Prostate gland (tissue), 2 donors: Measurements from ENCODE around the gene TROAP. TPM values are rescaled to one million over a fixed set of nuclear protein-coding genes. Genes with fewer than 3 reads are reported as not detected.
A peak's percentile ranks its signal among the peaks of the same experiment; 100 is the strongest.
"Not testable (repeated sequence)": the region's sequence is repeated elsewhere in the genome, so short reads cannot be mapped to it uniquely, and the experiment has no call there.

ENCODE experiments used
- DNase-seq: peaks from one replicate; pipeline ENCODE4 v3.0.0-alpha.2; 2019; ENCODE audit warnings: low spot score
- H3K27ac ChIP-seq, 2 donors: fragments of 200-600 bp; sonication (generic); 2 replicates each; pipeline ENCODE4 v1.5.1; 2017 to 2019
- H3K27me3 ChIP-seq: fragments of 200-600 bp; sonication (generic); replicated peaks from 2 replicates; pipeline ENCODE4 v1.5.1; 2019; ENCODE audit not compliant: insufficient read depth
- H3K36me3 ChIP-seq, 2 donors: fragments of 200-600 bp; sonication (generic); 1 replicate in 1 of 2; 2 replicates in 1 of 2; pipeline versions ENCODE4 v1.5.1 to v1.8.1; 2017 to 2019
- H3K4me1 ChIP-seq: fragments of 200-600 bp; sonication (generic); replicated peaks from 2 replicates; pipeline ENCODE4 v1.5.1; 2019
- H3K4me3 ChIP-seq, 2 donors: fragments of 200-600 bp; sonication (generic); 2 replicates each; pipeline ENCODE4 v1.5.1; 2017 to 2019
- H3K9me3 ChIP-seq: fragments of 200-600 bp; sonication (generic); 2 replicates; pipeline ENCODE4 v1.5.1; 2017
- CTCF ChIP-seq, 4 experiments: fragments of 200-600 bp in 2 of 4; fragments of 450-650 bp in 2 of 4; sonication (generic) in 2 of 4; IDR thresholded peaks; 1 replicate in 3 of 4; 2 replicates in 1 of 4; pipeline ENCODE4 v1.5.1; 2016 to 2019; ENCODE audit warnings: antibody characterized with exemption in 4 of 4, mild to moderate bottlenecking in 2 of 4, moderate library complexity in 2 of 4
- POLR2A ChIP-seq: fragments of 450-650 bp; IDR thresholded peaks from one replicate; pipeline ENCODE4 v1.6.1; 2016; ENCODE audit warnings: antibody characterized with exemption, mild to moderate bottlenecking
- POLR2AphosphoS5 ChIP-seq: sonication (generic); formaldehyde crosslinking; IDR thresholded peaks from one replicate; pipeline ENCODE4 v1.6.1; 2017; ENCODE audit warnings: antibody characterized with exemption
- WGBS: methylation state at CpG from one replicate; pipeline ENCODE4 v1.1.5; 2018; 5-methylcytosine and 5-hydroxymethylcytosine counted together
- intact Hi-C: fragments of 100-400 bp; cut with DNase I; formaldehyde crosslinking; loops from one replicate; pipeline ENCODE4 v1.14.2; 2022
- total RNA-seq, 2 donors: library from RNA; depleted of rRNA; stranded (reverse); fragments of >200 nt; gene quantifications; one replicate each; pipeline ENCODE4 v1.1.0, GENCODE V29; 2016

The TROAP gene
- total RNA-seq, 2 donors from 2014 or later: 0.46 to 5.2 TPM

- DNase-seq: no peak
- intact Hi-C loops: no loop called here
- Histone ChIP-seq H3K9me3 (no peaks in the 10 kb centered on the region), H3K27ac (peak overlapping the region in 1 of 2 donors; percentile 4), H3K27me3 (no peaks in the 10 kb centered on the region), H3K4me3 (no peak overlapping the region), H3K36me3 (no peaks in the 10 kb centered on the region), H3K4me1 (no peaks in the 10 kb centered on the region)
- TF ChIP-seq POLR2AphosphoS5 (no peak), POLR2A (no peak), CTCF (IDR thresholded peaks at IDR 0.05) (peak in 2 of 4 experiments; percentile 15)
- WGBS: 48% methylated on average over 6 of the region's 6 CpGs
Measured at GRCh38 chr12:49369411-49370145, 46.5 kb downstream of the TROAP start.

DNA sequence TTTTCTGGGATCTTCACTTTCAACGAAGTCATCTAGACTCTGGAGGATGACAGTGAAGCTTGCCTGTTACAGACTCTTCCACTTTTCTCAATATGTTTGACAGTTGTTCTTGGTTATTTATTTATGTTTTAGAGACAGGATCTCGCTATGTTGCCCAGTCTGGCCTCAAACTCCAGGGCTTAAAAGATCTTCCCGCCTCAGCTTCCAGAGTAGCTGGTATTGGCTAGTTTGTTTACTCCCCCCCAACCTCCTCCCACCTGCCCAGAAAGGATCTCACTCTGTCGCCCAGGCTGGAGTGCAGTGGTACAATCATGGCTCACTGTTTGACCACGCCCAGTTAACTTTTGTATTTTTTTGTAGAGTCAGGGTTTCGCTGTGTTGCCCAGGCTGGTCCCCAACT lies 47.5 kb downstream of the TROAP start:
- DNase-seq: no peak
- no peaks in the 10 kb centered on the region for H3K27me3 ChIP-seq
- no peaks in the 10 kb centered on the region for H3K4me1 ChIP-seq
- H3K9me3 ChIP-seq: no peaks in the 10 kb centered on the region
- no peaks in the 10 kb centered on the region for H3K36me3 ChIP-seq
- intact Hi-C loops: no loop called here
- no peak overlapping the region for H3K27ac ChIP-seq
- no peak overlapping the region for H3K4me3 ChIP-seq
- TF ChIP-seq POLR2AphosphoS5: no peak
- TF ChIP-seq POLR2A: no peak
- TF ChIP-seq CTCF (IDR thresholded peaks at IDR 0.05): no peak
- 95% methylated on average over 6 of the region's 6 CpGs for WGBS

DNA sequence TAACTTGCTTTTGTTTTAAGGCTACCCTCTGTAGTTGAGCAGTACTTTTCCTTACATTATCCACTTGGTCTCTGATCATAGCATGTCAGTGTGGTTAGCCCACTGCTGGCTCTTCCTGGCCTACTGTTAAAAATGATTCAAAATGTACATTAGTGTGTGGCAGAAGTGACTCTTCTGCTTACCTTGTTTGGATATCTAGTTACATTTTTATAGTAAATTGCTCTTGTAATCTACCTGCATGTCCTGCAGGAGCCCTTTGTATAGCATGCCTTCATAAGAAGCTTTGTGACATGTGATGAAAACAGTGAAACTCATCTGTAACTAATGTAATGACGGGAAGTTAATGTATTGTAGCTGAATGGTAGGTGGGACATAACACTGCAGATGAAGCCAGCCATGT lies 52.4 kb downstream of the TROAP start:
- Histone ChIP-seq H3K9me3 (no peaks in the 10 kb centered on the region), H3K27me3 (no peaks in the 10 kb centered on the region), H3K4me1 (no peaks in the 10 kb centered on the region), H3K36me3 (no peaks in the 10 kb centered on the region), H3K4me3 (no peak overlapping the region), H3K27ac (no peak overlapping the region)
- no peak for TF ChIP-seq CTCF (IDR thresholded peaks at IDR 0.05)
- intact Hi-C loops: no loop called here
- 88% methylated on average over 1 of the region's 1 CpG for WGBS
- DNase-seq: no peak

GRCh38 chr12:49377386-49377785 lies 54.3 kb downstream of the TROAP start:
- Histone ChIP-seq H3K9me3 (no peaks in the 10 kb centered on the region), H3K27me3 (no peaks in the 10 kb centered on the region), H3K4me1 (no peaks in the 10 kb centered on the region), H3K27ac (no peak overlapping the region), H3K36me3 (no peaks in the 10 kb centered on the region), H3K4me3 (no peak overlapping the region)
- 82% methylated on average over 2 of the region's 2 CpGs for WGBS
- intact Hi-C loops: no loop called here
- DNase-seq: no peak
- TF ChIP-seq CTCF (IDR thresholded peaks at IDR 0.05) (no peak), POLR2A (no peak), POLR2AphosphoS5 (no peak)

DNA sequence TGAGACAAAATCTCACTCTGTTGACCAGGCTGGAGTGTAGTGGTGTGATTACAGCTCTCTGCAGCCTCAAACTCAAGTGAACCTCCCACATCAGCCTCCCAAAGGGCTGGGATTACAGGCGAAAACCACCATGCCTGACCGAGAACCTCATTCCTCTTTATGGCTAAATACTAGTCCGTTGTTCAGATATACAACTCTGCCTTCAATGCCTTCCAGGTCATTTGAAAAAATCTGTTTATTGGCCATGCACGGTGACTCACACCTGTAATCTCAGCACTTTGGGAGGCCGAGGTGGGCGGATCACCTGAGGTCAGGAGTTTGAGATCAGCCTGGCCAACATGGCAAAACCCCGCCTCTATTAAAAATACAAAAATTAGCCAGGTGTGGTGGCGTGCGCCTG lies 57.1 kb downstream of the TROAP start:
- intact Hi-C loops, H3K27ac ChIP-seq, H3K9me3 ChIP-seq, DNase-seq, H3K27me3 ChIP-seq, H3K4me1 ChIP-seq, H3K4me3 ChIP-seq, H3K36me3 ChIP-seq: not testable (repeated sequence)
- 95% methylated on average over 9 of the region's 9 CpGs for WGBS

Other genes with a start within 250 kb of the TROAP start
- gene DHH, start 228.5 kb upstream of the TROAP start, total RNA-seq: 100 to 1,000 TPM in 1 of 2 donors, under 1 TPM in 1; 0.18 to 114 TPM
- 100 to 1,000 TPM in 1 of 2 donors, 10 to 100 TPM in 1; 25.2 to 143 TPM for gene LMBR1L, start 212.4 kb upstream of the TROAP start, total RNA-seq
- gene TUBA1B, start 191.9 kb upstream of the TROAP start, total RNA-seq: 100 to 1,000 TPM; 292 to 922 TPM
- 100 to 1,000 TPM in 1 of 2 donors, 10 to 100 TPM in 1; 81.6 to 253 TPM for gene TUBA1A, start 134.2 kb upstream of the TROAP start, total RNA-seq
- 10 to 100 TPM; 81.9 to 85.6 TPM for gene TUBA1C, start 58.2 kb upstream of the TROAP start, total RNA-seq
- gene PRPH, start 28.1 kb upstream of the TROAP start, total RNA-seq: 10 to 100 TPM in 1 of 2 donors, 1 to 10 TPM in 1; 1.4 to 11.4 TPM
- 1 to 10 TPM in 1 of 2 donors, not detected in 1; 1.3 TPM for gene C1QL4, start 13.9 kb downstream of the TROAP start, total RNA-seq
- 1 to 10 TPM in 1 of 2 donors, under 1 TPM in 1; 0.23 to 4.3 TPM for gene DNAJC22, start 23.6 kb downstream of the TROAP start, total RNA-seq
- gene SPATS2, start 44.2 kb downstream of the TROAP start, total RNA-seq: 10 to 100 TPM; 30.1 to 34.2 TPM
- 1 to 10 TPM; 1.8 to 2.2 TPM for gene KCNH3, start 215.8 kb downstream of the TROAP start, total RNA-seq
- 10 to 100 TPM; 54.1 to 87.0 TPM for gene MCRS1, start 244.9 kb downstream of the TROAP start, total RNA-seq